Stromal cell of bone marrow (primary cell): ENCODE results near the gene RPL22L1.
"Not testable (repeated sequence)": the region's sequence is repeated elsewhere in the genome, so short reads cannot be mapped to it uniquely, and the experiment has no call there.

Experiments
- DNase-seq: peaks from one replicate; pipeline ENCODE4 v3.0.0-alpha.2; 2012; ENCODE audit warnings: low read depth

RPL22L1 gene

GRCh38 chr3:170829546-170830272 lies 40.3 kb downstream of the RPL22L1 start:
- no peak for DNase-seq

GRCh38 chr3:170826047-170826446 lies 43.9 kb downstream of the RPL22L1 start:
- DNase-seq = no peak

- DNase-seq = not testable (repeated sequence)
Observed at GRCh38 chr3:170823562-170823961, 46.4 kb downstream of the RPL22L1 start.

- DNase-seq = not testable (repeated sequence)
Observed at GRCh38 chr3:170818325-170818724, 51.7 kb downstream of the RPL22L1 start.

GRCh38 chr3:170817471-170817870 lies 52.5 kb downstream of the RPL22L1 start:
- not testable (repeated sequence) for DNase-seq

- DNase-seq = no peak
Observed at GRCh38 chr3:170816841-170817240, 53.2 kb downstream of the RPL22L1 start.

GRCh38 chr3:170816341-170816740 lies 53.7 kb downstream of the RPL22L1 start:
- DNase-seq = no peak

GRCh38 chr3:170815936-170816335 lies 54.1 kb downstream of the RPL22L1 start:
- DNase-seq = no peak

GRCh38 chr3:170815340-170815739 lies 54.7 kb downstream of the RPL22L1 start:
- DNase-seq = no peak
